ENCODE data around the gene CCDC126.

- TF ChIP-seq CTCF (IDR thresholded peaks at IDR 0.05), result no peak
- no peak for TF ChIP-seq POLR2A (IDR thresholded peaks at IDR 0.05)
Measured at GRCh38 chr7:23600236-23600635, 3.1 kb downstream of the CCDC126 start.
